SK-N-MC (cell line): ENCODE results near the gene RALGPS1.

Source experiments
- EZH2 ChIP-seq: fragments of 200-600 bp; sonication (generic); IDR thresholded peaks from one replicate; pipeline ENCODE4 v1.6.1; 2017; ENCODE audit warnings: antibody characterized with exemption
- FOXP2 ChIP-seq: optimal IDR thresholded peaks from 2 replicates; pipeline ENCODE3; 2011; ENCODE audit warnings: mild to moderate bottlenecking, moderate library complexity; ENCODE audit not compliant: insufficient read depth; ENCODE audit errors: extremely low read length, control extremely low read depth
- POLR2AphosphoS5 ChIP-seq: IDR thresholded peaks from 2 replicates; pipeline ENCODE4 v1.6.1; 2012; ENCODE audit warnings: mild to moderate bottlenecking, low read depth, low read length, borderline replicate concordance

GRCh38 chr9:127066851-127067136 is 152.2 kb downstream of the RALGPS1 start:
- TF ChIP-seq POLR2AphosphoS5 (no peak), EZH2 (no peak), FOXP2 (no peak)
